ENCODE results near the gene KRT75.

DNA sequence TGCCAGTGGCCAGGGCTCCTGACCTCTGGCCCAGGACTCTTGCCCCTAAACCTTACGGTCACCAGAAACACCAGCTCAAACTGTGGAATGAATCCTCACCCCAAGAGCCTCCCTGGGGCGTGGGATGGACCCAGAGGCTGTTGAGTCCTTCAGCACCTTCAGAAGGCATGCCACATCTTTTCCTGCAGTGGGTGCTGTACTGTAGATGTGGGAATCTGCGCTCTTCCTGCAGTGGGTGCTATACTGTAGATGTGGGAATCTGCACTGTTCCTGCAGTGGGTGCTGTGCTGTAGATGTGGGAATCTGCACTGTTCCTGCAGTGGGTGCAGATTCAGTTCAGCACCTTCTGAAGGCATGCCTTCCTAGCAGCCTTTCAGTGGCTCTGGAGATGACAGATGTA is 29.2 kb downstream of the KRT75 start:
- TF ChIP-seq POLR2A (IDR thresholded peaks at IDR 0.05) (no peak), EP300 (IDR thresholded peaks at IDR 0.05) (no peak)
- TF ChIP-seq, protein P1, sequence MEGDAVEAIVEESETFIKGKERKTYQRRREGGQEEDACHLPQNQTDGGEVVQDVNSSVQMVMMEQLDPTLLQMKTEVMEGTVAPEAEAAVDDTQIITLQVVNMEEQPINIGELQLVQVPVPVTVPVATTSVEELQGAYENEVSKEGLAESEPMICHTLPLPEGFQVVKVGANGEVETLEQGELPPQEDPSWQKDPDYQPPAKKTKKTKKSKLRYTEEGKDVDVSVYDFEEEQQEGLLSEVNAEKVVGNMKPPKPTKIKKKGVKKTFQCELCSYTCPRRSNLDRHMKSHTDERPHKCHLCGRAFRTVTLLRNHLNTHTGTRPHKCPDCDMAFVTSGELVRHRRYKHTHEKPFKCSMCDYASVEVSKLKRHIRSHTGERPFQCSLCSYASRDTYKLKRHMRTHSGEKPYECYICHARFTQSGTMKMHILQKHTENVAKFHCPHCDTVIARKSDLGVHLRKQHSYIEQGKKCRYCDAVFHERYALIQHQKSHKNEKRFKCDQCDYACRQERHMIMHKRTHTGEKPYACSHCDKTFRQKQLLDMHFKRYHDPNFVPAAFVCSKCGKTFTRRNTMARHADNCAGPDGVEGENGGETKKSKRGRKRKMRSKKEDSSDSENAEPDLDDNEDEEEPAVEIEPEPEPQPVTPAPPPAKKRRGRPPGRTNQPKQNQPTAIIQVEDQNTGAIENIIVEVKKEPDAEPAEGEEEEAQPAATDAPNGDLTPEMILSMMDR (IDR thresholded peaks at IDR 0.05): no peak
